HUDEP-2 (cell line): ENCODE results near the gene CTR9.

ENCODE experiments used
- DNase-seq, 76 experiments: peaks; one replicate each; lab custom pipeline; 2025; ENCODE audit not compliant: unreplicated experiment in 76 of 76; lab: John Stamatoyannopoulos, UW

The CTR9 gene

GRCh38 chr11:10778217-10778970 lies 27.3 kb downstream of the CTR9 start:
- DNase-seq: no peak

DNA sequence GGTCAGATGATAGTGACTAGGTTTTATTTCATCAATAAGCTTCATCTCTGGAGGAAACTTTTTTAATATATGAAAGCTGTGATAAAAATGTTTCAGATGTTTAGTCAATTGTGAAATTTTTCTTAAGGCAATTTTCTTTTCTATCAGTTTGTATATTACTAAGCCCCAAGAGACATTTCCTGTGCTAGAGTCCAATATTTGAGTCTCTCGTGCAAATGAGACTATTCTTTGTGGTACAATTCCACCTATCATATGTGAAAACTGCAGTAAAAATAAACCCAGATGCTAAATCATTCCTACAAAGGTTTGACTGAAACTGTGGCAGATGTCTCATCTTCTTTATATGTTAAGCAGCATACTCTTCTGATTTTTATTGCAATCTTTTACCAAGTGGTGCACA lies 28.0 kb downstream of the CTR9 start:
- no peak for DNase-seq

GRCh38 chr11:10780040-10780439 lies 29.0 kb downstream of the CTR9 start:
- DNase-seq: no peak

DNA sequence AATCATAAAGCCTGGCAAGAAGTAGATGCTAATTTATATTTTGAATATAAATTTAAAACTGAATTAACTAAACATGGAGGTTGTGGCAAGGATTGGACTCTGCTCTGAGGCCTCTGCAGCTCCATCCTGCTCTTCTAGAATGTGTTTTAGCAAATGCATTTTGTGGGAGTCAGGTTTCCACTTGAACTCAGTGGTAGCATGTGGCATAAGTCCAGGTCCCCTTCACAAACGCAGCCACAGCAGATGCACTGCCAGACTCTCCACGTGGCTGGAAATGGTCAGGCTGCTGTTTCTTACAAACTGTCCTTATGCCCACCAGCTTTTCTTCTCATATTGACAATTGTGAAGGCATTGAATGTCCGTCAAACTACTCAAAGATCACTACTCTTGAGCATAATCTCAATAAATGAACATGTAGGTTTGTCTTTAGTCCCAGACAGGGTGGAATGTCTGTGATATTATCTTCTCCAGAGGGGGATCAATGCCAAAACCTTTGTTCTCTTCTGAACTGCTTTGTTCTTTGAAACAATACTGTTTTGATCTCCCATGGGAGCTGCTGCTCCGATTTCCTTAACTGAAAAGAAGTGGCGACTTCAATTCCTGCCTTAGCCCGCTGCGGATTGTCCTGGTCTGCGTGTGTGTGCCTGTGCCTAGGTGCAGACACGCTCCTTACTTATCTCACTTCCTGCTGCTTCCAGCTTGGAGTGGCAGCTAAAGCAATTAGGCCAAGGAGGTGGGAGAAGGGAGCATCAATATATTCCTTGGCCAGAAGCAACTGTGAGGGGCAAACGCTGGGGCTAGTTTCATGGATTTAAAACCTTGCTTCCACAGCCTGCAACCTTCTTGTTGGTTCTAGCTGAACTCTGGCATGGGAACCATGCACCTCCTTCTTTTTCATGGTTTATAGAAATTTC lies 33.4 kb downstream of the CTR9 start:
- DNase-seq: no peak

DNA sequence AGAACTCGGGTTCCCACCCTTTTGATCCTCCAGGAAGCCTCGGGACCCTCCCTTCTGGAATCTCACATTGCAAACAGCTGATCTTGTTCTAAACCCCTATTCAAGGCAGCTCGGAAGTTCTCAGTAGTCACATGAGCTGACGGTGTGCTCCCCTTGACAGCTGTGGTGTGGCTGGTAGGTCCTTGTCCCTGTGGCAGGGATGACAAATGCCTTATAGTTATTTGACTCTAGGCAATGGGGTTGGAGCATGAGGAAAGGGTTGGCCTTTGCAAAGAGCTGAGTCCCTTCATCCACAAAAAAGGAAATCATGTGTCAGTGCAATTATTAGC lies 34.1 kb downstream of the CTR9 start:
- no peak for DNase-seq

DNA sequence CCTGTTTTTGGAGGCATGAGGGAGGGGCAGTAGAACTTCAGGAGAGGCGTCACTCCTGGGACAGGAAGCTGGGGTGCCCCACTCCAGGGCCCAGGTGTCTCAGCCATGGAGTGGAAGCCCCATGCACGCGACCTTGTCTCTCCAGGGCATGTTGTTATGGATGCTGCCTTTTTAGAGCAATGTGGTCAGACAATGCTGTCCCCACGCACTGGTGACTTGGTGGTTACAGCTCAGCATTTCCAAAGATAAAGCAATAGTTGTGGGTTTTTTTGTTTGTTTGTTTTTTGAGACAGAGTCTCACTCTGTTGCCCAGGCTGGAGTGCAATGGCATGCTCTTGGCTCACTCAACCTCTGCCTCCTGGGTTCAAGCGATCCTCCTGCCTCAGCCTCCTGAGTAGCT lies 35.4 kb downstream of the CTR9 start:
- DNase-seq: peak in 2 of 76 experiments; percentile 18 to 23

DNA sequence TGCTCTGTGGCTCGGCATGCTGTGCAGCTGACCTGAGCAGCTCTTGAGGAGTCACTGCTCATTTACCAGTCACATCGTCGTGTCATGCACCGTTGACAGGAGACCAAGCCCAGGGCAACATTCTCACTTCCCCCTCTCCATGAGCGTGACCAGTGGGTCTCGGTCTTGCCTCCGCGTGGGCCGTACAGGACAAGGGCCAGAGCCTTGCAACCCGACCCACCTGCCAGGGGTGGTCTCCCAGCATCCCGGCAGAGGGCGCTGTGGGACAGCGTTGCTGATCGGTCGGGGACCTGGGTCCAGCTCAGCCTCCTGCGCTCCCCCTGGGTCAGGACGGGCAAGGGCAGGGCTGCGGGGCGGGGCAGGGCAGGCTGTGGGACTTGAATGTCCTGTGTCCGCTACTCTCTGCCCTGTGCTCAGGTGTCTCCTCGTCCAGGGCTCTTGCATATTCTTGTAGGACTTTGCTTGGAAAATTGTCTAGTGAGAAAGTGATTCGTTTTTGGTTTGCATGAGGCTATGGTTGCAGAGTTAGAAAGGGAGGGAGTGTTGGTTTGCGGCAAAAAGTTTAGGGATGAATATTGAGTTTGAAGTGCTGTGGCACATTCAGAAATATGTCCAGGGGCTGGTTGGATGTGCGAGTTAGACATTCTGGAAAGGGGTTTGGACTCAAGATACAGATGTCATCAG lies 41.5 kb downstream of the CTR9 start:
- DNase-seq: peak in 73 of 76 experiments; percentile 13 to 88 (median 72)

DNA sequence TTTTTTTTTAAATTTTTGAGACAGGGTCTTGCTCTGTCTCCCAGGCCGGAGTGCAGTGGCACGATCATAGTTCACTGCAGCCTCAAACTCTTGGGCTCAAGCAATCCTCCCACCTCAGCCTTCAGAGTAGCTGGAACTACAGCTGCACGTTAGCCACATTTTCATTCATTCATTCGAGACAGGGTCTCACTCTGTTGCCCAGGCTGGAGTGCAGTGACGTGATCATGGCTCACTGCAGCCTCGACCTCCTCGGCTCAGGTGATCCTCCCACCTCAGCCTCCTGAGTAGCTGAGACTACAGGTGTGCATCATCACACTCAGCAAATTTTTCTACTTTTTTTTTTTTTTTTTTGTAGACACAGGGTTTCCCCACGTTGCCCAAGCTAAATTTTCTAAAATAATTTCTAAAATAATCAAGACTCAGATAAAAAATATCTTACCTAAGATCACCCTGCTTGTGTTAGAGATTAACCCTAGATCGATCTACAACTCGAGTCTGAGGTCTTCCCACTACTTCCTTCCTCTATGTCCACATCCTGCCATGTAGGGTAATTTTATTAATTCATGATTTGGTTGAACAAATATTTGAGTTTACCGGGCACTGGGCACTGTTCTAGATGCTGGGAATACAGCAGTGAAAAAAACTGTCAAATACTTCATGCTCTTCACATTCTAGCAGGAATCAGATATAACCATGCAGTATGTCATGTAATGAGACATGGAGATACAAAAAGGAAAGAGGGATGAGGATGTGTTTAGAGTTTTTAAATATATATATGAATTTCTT lies 42.6 kb downstream of the CTR9 start:
- DNase-seq: no peak

GRCh38 chr11:10796191-10796590 lies 45.1 kb downstream of the CTR9 start:
- peak in 1 of 76 experiments; percentile 5 for DNase-seq

DNA sequence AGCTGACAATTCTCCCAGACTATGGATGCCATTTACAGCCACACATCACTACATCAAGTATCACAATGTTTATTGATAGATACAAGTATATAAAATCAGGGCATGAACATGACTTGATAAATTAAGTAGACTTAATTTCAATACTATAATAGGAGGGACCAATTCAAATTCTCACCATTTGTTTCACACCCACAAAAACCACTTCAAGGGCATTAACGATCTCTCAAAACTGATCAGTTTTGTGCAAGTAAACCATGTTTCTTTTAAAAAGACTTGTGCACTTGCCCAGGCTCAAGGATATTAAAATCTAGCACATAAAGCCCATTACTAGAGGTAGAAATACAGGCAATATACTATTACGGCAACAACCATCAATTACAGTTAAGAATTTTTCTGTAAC lies 46.0 kb downstream of the CTR9 start:
- DNase-seq: no peak

- no peak for DNase-seq
These were observed 46.5 kb downstream of the CTR9 start for GRCh38 chr11:10797531-10797930.

DNA sequence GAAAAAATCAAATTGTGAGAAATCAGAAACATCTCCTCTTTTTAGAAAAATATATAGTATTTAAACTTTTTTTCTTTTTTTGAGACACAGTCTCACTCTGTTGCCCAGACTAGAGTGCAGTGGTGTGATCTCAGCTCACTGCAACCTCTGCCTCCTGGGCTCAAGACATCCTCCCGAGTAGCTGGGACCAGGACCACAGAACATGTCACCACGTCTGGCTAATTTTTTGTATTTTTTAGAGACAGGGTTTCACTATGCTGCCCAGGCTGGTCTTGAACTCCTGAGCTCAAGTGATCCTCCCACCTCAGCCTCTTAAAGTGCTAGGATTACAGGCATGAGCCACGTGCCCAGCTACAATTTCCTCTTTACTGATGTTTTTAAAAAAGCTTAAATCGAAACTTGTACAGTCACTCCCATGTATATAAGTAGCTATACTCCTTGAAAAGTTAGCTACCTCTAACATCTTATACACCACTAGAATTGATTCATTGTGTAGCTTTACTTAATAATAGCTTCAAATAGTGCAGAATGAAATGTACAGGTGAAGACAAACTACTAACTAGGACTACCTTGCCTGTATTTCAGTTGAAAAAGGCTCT lies 47.4 kb downstream of the CTR9 start:
- no peak for DNase-seq

DNA sequence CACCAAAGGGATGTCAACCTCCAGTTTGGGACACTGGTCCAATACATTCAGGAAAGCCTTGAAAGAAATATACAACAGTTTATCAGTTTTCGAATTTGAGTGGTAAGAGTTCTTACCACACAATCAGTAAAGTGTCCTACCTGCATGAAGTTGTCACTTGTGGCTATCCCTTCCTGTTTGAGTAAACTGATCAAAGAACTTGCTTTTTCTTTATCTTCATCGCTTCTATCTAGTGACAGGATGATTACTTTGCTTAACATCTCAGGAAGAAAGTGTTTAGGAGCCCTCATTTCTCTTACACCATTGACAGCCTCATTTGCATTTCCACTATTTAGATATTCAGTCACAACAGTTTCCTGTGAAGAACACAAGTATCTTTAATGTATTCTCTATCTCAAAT lies 49.2 kb downstream of the CTR9 start:
- DNase-seq: no peak

DNA sequence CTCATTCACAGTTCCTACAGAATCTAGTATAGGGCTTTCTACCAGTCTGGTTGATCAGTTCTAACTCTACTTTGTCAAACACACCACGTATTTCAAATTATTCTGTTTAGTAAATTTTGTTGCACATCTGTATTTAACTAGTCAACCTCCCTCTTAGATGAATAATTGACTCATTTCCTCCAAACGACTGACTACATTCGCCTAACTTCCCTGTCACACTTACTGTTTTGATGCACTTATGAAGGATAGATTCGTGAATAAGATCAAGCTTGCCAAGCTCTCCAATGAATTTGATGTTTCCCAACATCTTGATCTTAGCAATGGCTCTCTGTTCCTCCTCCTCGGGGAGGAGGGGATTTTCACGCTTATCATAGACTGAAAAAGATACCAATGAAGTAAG lies 52.6 kb downstream of the CTR9 start:
- DNase-seq: no peak

- no peak for DNase-seq
These were observed 54.7 kb downstream of the CTR9 start for GRCh38 chr11:10805741-10806140.

- DNase-seq: no peak
These were observed 55.2 kb downstream of the CTR9 start for GRCh38 chr11:10806206-10806605.

- DNase-seq: peak in 20 of 76 experiments; percentile 7 to 44 (median 20)
These were observed 56.6 kb downstream of the CTR9 start for GRCh38 chr11:10807493-10808234.

DNA sequence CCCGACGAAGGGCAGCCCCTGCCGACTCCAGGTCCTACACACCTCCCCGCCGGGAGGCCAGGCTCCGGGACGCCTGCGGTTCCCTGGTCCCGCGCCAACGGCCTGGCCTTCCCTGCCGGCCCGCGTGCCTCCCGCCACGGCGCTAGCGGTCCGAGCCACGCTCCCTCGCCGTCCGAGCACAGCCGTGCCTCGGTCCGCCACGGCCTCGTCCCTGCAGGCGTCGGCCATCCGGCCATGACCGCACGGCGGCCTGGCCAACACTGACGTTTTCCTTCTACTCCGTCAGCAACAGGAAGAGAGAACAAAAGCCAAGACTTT lies 57.1 kb downstream of the CTR9 start:
- peak in 4 of 76 experiments; percentile 25 to 48 (median 40) for DNase-seq

DNA sequence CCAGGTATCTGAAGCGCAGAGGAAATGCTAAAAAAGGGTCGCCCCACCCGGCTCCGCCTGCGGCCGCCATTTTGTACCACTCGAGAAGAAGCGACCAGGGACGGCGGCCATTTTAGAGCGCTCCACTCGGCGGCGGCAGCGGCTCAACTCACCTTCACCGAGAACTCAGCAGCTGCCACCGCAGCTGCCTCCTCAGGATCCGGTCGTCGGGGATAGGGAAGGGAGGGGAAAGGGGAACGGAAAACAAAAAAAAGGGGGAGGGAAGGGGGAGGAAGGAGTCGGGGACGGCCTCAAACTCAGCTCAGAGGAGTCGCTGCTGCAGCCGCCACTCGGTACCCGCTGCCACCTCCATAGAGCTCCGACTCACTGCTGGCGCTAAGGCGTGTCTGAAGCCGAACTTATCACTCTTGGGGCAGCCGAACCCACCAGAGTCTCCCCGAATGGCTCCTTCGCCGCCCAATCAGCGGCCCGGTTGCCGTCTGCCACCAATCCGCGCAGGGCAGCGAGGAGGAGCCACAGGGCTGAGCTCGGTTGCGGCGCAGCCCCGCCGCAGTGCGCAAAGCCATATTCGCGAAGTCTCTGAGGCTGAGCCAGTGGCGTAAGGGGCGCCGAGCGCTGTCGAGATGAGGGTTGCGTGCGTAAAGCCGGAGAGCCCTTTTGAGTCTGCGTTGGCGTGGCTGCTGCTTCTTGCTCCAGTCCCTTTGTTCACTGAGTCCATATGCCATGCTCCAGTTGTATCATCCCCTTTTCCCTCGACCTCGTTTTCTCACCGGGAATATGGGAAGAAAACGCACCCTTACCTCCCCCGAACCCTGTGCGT lies 57.7 kb downstream of the CTR9 start, which contains the start of gene EIF4G2:
Gene EIF4G2 (minus strand): TSS at position 374 of the 820 bp plus-strand sequence.
- peak; percentile 69 to 99 (median 96) for DNase-seq
